Neural progenitor cell (in vitro differentiated cells): ENCODE data around the gene CD300LF. TPM values are rescaled to one million over a fixed set of nuclear protein-coding genes. Genes with fewer than 3 reads are reported as not detected.

Source experiments
- DNase-seq: peaks from one replicate; pipeline ENCODE4 v3.0.0-alpha.2; 2016; ENCODE audit warnings: low spot score
- H2AFZ ChIP-seq: fragments of 200-600 bp; sonication (generic); replicated peaks from 2 replicates; pipeline ENCODE4 v1.6.1; 2016; ENCODE audit warnings: antibody characterized with exemption
- H3F3A ChIP-seq: fragments of 200-600 bp; sonication (generic); 2 replicates; pipeline ENCODE4 v1.6.1; 2016; ENCODE audit warnings: antibody characterized with exemption, low read depth
- H3K27ac ChIP-seq: fragments of 200-600 bp; sonication (generic); 2 replicates; pipeline ENCODE4 v1.5.1; 2016; ENCODE audit warnings: mild to moderate bottlenecking
- H3K27me3 ChIP-seq: fragments of 200-600 bp; sonication (generic); 2 replicates; pipeline ENCODE4 v1.6.1; 2016; ENCODE audit warnings: mild to moderate bottlenecking, moderate library complexity
- H3K36me3 ChIP-seq: fragments of 200-600 bp; sonication (generic); 2 replicates; pipeline ENCODE4 v1.5.1; 2016
- H3K4me1 ChIP-seq: fragments of 200-600 bp; sonication (generic); 2 replicates; pipeline ENCODE4 v1.6.1; 2016; ENCODE audit warnings: mixed run types
- H3K4me2 ChIP-seq: fragments of 200-600 bp; sonication (generic); 2 replicates; pipeline ENCODE4 v1.6.1; 2016
- H3K4me3 ChIP-seq: fragments of 200-600 bp; sonication (generic); 2 replicates; pipeline ENCODE4 v1.5.1; 2016
- H3K79me2 ChIP-seq: fragments of 200-600 bp; sonication (generic); 2 replicates; pipeline ENCODE4 v1.6.1; 2016; ENCODE audit warnings: low read depth
- H3K9ac ChIP-seq: fragments of 200-600 bp; sonication (generic); 2 replicates; pipeline ENCODE4 v1.6.1; 2016
- H3K9me3 ChIP-seq: fragments of 200-600 bp; sonication (generic); 2 replicates; pipeline ENCODE4 v1.5.1; 2016; ENCODE audit warnings: low read depth
- H4K20me1 ChIP-seq: fragments of 200-600 bp; sonication (generic); 2 replicates; pipeline ENCODE4 v1.6.1; 2016; ENCODE audit warnings: low read depth
- H3K27ac Mint-ChIP-seq: 3 replicates; pipeline ENCODE4 v1.8.0; 2021; ENCODE audit warnings: mixed read lengths
- H3K27me3 Mint-ChIP-seq: 2 replicates; pipeline ENCODE4 v1.8.0; 2022; ENCODE audit warnings: low read depth, mild to moderate bottlenecking, inconsistent platforms, moderate library complexity, mixed read lengths; ENCODE audit not compliant: insufficient read depth
- H3K36me3 Mint-ChIP-seq: 3 replicates; pipeline ENCODE4 v1.8.0; 2021; ENCODE audit warnings: mixed read lengths
- H3K4me1 Mint-ChIP-seq: 3 replicates; pipeline ENCODE4 v1.8.0; 2021; ENCODE audit warnings: mixed read lengths
- H3K4me3 Mint-ChIP-seq: 3 replicates; pipeline ENCODE4 v1.8.0; 2021; ENCODE audit warnings: mild to moderate bottlenecking, moderate library complexity, mixed read lengths
- H3K9me3 Mint-ChIP-seq: 3 replicates; pipeline ENCODE4 v1.8.0; 2020; ENCODE audit warnings: mixed read lengths
- EZH2 ChIP-seq: fragments of 200-600 bp; sonication (generic); IDR thresholded peaks from 2 replicates; pipeline ENCODE4 v1.6.1; 2017; ENCODE audit warnings: antibody characterized with exemption, mild to moderate bottlenecking, moderate library complexity
- EZH2phosphoT487 ChIP-seq: fragments of 200-600 bp; sonication (generic); IDR thresholded peaks from 2 replicates; pipeline ENCODE4 v1.6.1; 2017; ENCODE audit warnings: antibody characterized with exemption
- total RNA-seq: library from RNA; depleted of rRNA; stranded (reverse); fragments of >200 nt; gene quantifications from 2 replicates; pipeline ENCODE4 v1.2.3, GENCODE V29; 2015; ENCODE audit warnings: low replicate concordance
- TF ChIP-seq, protein P1 (sequence below): fragments of 200-600 bp; sonication (generic); IDR thresholded peaks from 2 replicates; pipeline ENCODE4 v1.5.1; 2017; ENCODE audit warnings: antibody characterized with exemption, mild to moderate bottlenecking

The CD300LF gene
- total RNA-seq, 1 donor from 2014 or later, result not detected

DNA sequence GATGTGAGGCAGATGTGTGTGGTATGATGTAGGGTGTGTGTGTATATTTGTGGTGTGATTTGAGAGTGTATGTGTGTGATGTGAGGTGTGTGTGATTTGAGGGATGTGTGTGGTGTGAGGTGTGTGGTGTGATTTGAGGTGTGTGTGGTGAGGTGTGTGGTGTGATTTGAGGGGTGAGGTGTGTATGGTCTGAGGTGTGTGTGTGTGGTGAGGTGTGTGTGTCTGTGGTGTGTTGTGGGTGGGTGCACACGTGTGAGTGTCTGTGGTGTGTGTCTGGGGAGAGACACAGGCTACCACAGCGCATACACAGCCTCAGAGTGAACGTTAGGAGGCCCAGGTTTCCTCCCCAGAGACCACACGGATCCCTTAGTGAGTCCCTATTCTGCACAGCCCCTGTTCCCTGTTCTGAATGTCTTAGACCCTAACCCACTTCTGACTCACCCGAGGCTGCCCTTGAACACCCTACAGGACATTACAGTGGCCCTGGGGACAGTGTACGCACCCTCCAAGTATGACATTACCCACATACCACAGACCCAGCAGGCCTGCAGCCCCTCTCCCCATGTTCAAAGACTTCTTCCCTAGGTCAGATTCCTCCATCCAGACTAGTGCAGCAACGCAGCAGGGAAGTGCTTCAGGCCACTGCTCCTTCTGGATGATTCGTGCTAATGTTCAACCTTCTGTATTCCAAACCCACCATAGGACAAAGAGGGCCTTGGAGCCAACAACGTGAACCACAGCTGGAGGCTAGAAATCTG lies 20.8 kb upstream of the CD300LF start:
- Mint-ChIP-seq H3K4me3 (no peak overlapping the region), H3K4me1 (peaks cover 5% of the 10 kb centered on the region)

DNA sequence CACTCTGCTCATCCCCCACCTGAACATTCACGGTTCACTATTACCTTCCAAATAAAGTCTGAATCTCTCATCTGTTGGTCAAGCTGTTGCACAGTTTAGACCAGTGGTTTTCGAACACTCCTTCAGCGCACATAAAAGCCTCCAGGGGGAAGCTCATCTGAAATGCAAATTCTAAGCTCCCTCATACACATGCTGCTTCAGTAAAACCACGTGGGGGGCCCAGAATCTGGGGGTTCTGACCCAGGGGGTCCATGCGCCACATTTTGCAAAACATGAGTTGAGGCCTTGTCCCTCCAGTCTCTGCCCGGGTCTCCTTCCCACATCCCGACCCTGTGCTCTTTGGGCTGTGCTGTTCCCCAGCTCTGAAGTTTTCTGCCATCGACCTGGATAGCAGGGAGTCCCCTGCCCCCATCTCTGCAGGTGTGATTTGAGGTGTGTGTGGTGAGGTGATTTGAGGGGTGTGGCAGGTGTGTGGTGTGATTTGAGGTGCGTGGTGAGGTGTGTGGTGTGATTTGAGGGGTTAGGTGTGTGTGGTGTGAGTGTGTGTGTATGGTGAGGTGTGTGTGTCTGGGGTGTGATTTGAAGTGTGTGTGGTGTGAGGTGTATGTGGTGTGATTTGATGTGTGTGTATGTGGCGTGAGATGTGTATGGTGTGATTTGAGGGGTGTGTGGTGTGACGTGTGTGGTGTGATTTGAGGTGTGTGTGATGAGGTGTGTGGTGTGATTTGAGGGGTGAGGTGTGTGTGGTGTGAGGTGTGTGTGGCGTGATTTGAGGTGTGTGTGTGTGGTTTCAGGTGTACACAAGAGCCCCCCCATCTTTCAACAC lies 19.5 kb upstream of the CD300LF start:
- Histone ChIP-seq H3K27me3 (peaks cover 37% of the 10 kb centered on the region), H3K4me2 (no peak overlapping the region), H3K4me3 (no peak overlapping the region), H3K9ac (no peak overlapping the region), H3K9me3 (no peaks in the 10 kb centered on the region), H4K20me1 (no peaks in the 10 kb centered on the region), H3K4me1 (no peaks in the 10 kb centered on the region), H2AFZ (no peak overlapping the region), H3K79me2 (no peaks in the 10 kb centered on the region), H3K27ac (no peak overlapping the region), H3K36me3 (no peaks in the 10 kb centered on the region), H3F3A (peaks cover 31% of the 10 kb centered on the region)
- no peak for DNase-seq
- Mint-ChIP-seq H3K4me1 (peaks cover 5% of the 10 kb centered on the region), H3K27me3 (peaks cover 18% of the 10 kb centered on the region), H3K36me3 (no peaks in the 10 kb centered on the region), H3K4me3 (no peak overlapping the region), H3K27ac (no peak overlapping the region), H3K9me3 (no peaks in the 10 kb centered on the region)
- TF ChIP-seq, protein P1, sequence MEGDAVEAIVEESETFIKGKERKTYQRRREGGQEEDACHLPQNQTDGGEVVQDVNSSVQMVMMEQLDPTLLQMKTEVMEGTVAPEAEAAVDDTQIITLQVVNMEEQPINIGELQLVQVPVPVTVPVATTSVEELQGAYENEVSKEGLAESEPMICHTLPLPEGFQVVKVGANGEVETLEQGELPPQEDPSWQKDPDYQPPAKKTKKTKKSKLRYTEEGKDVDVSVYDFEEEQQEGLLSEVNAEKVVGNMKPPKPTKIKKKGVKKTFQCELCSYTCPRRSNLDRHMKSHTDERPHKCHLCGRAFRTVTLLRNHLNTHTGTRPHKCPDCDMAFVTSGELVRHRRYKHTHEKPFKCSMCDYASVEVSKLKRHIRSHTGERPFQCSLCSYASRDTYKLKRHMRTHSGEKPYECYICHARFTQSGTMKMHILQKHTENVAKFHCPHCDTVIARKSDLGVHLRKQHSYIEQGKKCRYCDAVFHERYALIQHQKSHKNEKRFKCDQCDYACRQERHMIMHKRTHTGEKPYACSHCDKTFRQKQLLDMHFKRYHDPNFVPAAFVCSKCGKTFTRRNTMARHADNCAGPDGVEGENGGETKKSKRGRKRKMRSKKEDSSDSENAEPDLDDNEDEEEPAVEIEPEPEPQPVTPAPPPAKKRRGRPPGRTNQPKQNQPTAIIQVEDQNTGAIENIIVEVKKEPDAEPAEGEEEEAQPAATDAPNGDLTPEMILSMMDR, result no peak
- TF ChIP-seq EZH2phosphoT487 (no peak), EZH2 (no peak)

More for the DNA sequence above, 20.8 kb upstream of the CD300LF start:
- TF ChIP-seq EZH2, result no peak
- TF ChIP-seq, protein P1, result no peak
- TF ChIP-seq EZH2phosphoT487, result no peak
- H3K9me3 ChIP-seq, result no peaks in the 10 kb centered on the region
- no peak overlapping the region for H3K4me2 ChIP-seq
- H3K79me2 ChIP-seq, result no peaks in the 10 kb centered on the region
- H3F3A ChIP-seq, result peaks cover 34% of the 10 kb centered on the region
- no peak overlapping the region for H3K9ac ChIP-seq
- no peak overlapping the region for H3K27ac ChIP-seq
- H3K4me3 ChIP-seq, result no peak overlapping the region
- no peaks in the 10 kb centered on the region for H3K36me3 ChIP-seq
- H2AFZ ChIP-seq, result no peak overlapping the region
- DNase-seq, result no peak
- peaks cover 27% of the 10 kb centered on the region for H3K27me3 Mint-ChIP-seq
- peaks cover 7% of the 10 kb centered on the region for H3K4me1 ChIP-seq
- H3K27me3 ChIP-seq, result peaks cover 50% of the 10 kb centered on the region
- no peaks in the 10 kb centered on the region for H4K20me1 ChIP-seq
- H3K27ac Mint-ChIP-seq, result no peak overlapping the region
- H3K9me3 Mint-ChIP-seq, result no peaks in the 10 kb centered on the region
- H3K36me3 Mint-ChIP-seq, result no peaks in the 10 kb centered on the region

DNA sequence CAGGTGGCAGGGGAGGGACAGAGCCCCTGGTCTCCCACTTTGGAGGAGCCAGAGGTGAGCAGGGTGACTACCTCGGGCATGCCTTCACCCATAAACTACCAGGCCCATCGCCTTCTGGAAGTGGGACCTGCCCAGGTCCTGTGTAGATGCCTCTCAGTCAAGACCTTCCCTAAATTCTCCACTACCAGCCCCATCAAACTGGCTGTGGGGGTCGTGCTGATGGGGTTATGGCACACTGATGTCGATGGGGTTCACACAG lies 18.6 kb upstream of the CD300LF start:
- H3K4me3 ChIP-seq, result no peak overlapping the region
- H3K4me1 ChIP-seq, result no peaks in the 10 kb centered on the region
- H3K9ac ChIP-seq, result no peak overlapping the region
- Mint-ChIP-seq H3K4me3 (no peak overlapping the region), H3K36me3 (no peaks in the 10 kb centered on the region), H3K27me3 (peaks cover 15% of the 10 kb centered on the region), H3K4me1 (peaks cover 2% of the 10 kb centered on the region), H3K9me3 (no peaks in the 10 kb centered on the region), H3K27ac (no peak overlapping the region)
- H3K27me3 ChIP-seq, result peaks cover 27% of the 10 kb centered on the region
- H3K27ac ChIP-seq, result no peak overlapping the region
- no peak for DNase-seq
- no peak for TF ChIP-seq EZH2
- TF ChIP-seq, protein P1, result no peak
- no peak for TF ChIP-seq EZH2phosphoT487
- H3K79me2 ChIP-seq, result no peaks in the 10 kb centered on the region
- no peaks in the 10 kb centered on the region for H3K9me3 ChIP-seq
- H3F3A ChIP-seq, result peaks cover 22% of the 10 kb centered on the region
- H3K36me3 ChIP-seq, result no peaks in the 10 kb centered on the region
- no peak overlapping the region for H2AFZ ChIP-seq
- H4K20me1 ChIP-seq, result no peaks in the 10 kb centered on the region
- H3K4me2 ChIP-seq, result no peak overlapping the region
